ENCODE measurements around the gene UBE2R2.
"Not testable (repeated sequence)": the region's sequence is repeated elsewhere in the genome, so short reads cannot be mapped to it uniquely, and the experiment has no call there.

The UBE2R2 gene

GRCh38 chr9:33798545-33798944, 18.4 kb upstream of the UBE2R2 start:
- no peak for DNase-seq
- intact Hi-C loops (cut with DNase I), result no loop called here

- no peak for DNase-seq
- intact Hi-C loops (cut with DNase I), result no loop called here
Measured at GRCh38 chr9:33799928-33800704, 16.8 kb upstream of the UBE2R2 start.

DNA sequence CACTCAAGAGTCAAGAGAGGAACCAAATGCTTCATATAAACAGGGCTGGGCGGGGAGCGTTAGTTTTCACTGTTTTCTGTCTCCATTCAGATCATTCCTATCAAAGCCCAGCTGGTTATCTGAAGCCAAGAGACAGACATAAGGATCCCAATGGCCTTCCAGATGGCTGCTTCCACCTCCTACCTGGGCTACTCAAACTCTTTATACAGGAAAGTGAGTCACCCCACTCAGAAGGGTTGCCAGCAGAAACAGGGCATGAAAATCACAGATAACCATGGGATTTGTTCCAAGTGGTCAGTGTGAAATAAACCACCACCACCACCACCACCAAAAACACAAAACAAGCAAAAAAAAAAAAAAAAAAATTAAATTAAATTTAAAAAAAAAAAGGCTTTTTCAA, 16.1 kb upstream of the UBE2R2 start:
- intact Hi-C loops (cut with DNase I), result no loop called here
- DNase-seq, result no peak

DNA sequence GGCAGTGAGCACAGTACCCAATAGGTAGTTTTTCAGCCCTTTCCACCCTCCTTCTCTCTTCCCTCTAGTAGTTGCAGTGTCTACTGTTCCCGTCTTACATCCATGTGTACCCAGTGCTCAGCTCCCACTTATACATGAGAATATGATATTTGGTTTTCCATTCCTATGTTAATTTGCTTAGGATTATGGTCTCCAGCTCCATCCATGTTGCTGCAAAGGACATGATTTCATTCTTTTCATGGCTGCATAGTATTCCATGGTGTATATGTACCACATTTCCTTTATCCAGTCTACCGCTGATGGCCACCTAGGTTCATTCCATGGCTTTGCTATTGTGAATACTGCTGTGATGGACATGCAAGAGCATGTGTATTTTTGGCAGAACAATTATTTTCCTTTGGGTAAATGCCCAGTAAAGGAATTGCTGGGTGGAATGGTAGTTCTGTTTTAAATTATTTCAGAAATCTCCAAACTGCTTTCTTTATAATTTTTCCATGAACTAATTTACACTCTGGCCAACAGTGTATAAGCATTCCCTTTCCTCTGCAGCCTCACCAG, 14.9 kb upstream of the UBE2R2 start:
- DNase-seq; intact Hi-C loops (cut with DNase I): not testable (repeated sequence)

DNA sequence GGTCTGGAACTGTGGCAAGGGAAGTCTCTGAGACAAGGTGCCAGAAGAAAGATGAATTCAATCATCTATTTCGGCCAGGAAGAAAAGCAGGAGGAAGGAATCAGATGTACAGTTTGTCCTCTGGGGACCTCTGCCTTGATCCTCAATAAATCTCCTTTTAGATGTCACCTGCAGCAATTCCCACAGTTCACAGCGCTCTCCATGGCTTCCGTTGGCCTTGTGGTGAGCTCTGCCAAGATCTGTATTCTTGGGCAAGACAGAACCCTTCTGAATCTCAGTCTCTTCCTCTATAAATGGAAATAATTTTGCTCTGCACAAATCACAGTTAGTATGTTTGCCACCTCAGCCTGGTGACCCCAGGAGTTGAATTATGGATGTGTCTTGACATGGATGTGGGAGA, 12.8 kb upstream of the UBE2R2 start:
- DNase-seq; intact Hi-C loops (cut with DNase I): not testable (repeated sequence)

DNA sequence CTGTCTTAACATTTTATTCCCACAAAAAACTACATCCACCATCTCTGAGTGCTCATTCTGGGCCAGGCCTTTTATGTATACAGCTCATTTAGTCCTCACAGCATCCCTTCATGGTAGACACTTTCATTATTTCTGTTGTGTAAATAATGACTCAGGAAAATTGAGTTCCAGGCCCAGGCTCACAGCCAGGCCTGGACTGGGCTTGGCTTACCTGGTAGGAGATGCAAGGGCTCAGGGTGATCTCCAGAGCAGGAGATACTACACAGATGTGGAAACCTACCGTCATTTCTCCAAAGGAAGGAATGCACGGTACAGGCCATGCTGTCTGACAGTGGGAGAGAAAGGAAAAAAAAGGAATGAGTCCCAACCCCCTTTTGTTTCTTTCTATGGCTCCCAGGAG, 9.8 kb upstream of the UBE2R2 start:
- intact Hi-C loops (cut with DNase I); DNase-seq: not testable (repeated sequence)

DNA sequence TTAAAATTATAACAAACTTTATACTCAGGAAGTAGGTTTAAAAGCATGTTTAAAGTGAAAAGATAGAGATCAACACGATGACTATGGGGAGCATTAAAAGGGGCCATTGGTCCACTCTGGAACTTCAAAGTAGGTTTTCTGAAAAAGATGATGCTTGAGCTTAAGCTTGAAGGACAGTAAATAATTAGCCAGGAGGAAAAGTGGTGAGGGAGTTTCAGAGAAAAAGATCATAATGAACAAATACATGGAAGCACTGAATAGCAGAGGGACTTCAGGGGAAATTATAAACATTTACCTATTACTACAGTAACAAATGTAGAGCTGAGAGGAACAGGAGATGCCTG, 8.0 kb upstream of the UBE2R2 start:
- intact Hi-C loops (cut with DNase I); DNase-seq: not testable (repeated sequence)

GRCh38 chr9:33809506-33809905, 7.5 kb upstream of the UBE2R2 start:
- no peak for DNase-seq
- intact Hi-C loops (cut with DNase I), result no loop called here

DNA sequence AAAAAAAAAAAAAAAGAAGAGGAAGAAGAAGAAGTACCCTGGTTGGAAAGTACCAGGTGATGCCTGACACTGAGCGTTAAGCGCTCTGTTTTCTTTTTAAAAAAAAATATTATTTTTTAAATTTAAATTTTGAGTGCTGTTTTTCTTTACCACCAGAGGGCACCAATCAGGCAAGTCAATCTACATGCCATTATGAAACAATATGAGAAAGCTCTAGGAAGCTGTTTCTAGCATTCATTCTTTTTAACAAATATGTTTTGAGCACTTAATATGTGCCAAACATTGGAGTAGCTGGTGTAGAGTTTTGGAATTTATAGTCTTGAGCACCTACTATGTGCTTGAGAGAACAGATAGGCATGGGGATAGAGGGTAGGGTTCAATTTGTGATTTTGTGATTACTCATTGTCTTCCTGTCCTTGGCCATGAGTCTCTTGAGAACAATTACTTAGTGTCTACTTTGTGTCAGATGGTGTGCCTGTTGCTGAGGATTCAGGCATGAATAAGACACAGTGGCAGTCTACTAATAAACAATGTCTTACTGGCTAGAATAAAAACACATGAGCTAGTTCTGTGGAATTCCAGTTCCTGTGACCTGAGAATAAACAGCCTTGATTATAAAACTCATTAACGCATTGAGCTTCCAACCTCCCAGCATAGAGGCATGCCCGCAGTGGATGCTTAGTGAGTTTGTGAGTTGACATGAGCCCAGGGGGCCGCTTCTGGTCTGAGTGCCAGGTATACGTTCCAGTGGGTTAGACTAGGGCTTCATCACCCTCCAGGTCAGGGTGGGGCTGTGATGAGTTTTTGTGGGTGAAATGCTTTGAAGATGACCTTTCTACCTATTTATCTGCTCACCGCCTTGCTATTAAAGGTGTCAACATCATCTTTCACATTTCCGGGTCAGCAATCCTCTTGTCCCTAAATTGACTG, 3.0 kb upstream of the UBE2R2 start:
- intact Hi-C loops (cut with DNase I), result loop anchor here (1.0 to 10.0 kb wide), 3 partner anchors 38 to 231 kb away; partner anchors contain the start of gene UBAP2
- DNase-seq, result no peak

GRCh38 chr9:33815781-33816180, 1.2 kb upstream of the UBE2R2 start:
- DNase-seq, result no peak
- intact Hi-C loops (cut with DNase I), result loop anchor here (10.0 kb wide), 2 partner anchors 109 to 229 kb away; partner anchors contain the start of gene UBAP2

- DNase-seq, result peak in 8 of 10 donors; percentile 16 to 87 (median 40)
- intact Hi-C loops (cut with DNase I), result loop anchor here (10.0 kb wide), 2 partner anchors 107 to 227 kb away; partner anchors contain the start of gene UBAP2
Measured at GRCh38 chr9:33817327-33818166, 587 bp downstream of the UBE2R2 start.

- intact Hi-C loops (cut with DNase I), result loop anchor here (10.0 kb wide), 2 partner anchors 106 to 226 kb away; partner anchors contain the start of gene UBAP2
Measured at GRCh38 chr9:33818167-33818846, 1.3 kb downstream of the UBE2R2 start.

DNA sequence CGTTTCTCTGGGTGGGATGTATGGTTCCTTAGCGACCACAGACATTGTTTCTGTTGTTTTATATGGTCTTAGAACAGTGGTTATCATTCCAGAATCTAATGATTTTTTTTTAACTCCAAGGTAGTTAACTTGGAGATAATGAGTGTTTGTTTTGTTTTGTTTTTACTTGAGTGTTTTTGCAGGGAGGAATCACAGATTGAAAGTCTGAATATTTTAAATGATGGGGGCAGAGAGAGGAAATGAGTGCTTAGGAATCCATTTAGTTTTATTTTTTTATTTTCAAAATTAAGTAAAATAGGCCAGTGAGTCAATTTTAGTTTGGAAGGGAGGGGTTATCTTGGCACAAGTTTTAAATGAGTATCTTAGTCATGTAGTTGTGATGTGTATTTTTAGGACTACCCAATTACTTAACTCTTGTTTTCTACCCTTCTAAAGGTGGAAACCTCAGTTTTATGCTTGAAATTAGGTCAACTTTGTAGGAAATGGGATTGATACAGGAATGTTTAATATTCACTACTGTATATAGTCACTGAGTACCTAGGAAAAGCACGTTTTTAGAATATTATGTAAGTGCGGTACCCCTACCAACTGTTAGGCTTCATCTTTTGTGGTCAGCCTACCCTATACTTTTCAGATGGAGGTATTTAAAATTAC, 2.0 kb downstream of the UBE2R2 start:
- DNase-seq, result no peak
- intact Hi-C loops (cut with DNase I), result loop anchor here (10.0 kb wide), 2 partner anchors 106 to 226 kb away; partner anchors contain the start of gene UBAP2

More at GRCh38 chr9:33818167-33818846, 1.3 kb downstream of the UBE2R2 start:
- DNase-seq, result no peak

- DNase-seq, result no peak
- intact Hi-C loops (cut with DNase I), result no loop called here
Measured at GRCh38 chr9:33820231-33820745, 3.3 kb downstream of the UBE2R2 start.

DNA sequence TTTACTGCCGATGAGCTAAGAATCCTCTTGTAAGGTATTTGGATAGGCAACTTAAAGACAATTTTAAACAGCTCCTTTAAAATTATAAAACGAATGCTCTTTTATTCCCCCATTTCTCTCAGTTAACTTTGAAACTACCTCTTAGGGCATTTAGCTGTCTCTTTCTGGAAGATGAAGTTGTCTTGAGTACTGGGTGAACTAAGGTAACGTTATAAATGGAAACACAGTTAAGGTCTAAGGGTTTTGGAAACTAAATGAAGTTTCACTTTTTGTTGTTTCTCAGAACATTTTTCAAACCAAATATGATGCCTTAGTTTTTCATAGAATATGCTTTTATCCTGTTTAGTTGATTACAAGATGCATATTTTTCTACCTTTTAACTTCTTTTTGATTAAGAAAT, 6.8 kb downstream of the UBE2R2 start:
- DNase-seq, result no peak
- intact Hi-C loops (cut with DNase I), result no loop called here

DNA sequence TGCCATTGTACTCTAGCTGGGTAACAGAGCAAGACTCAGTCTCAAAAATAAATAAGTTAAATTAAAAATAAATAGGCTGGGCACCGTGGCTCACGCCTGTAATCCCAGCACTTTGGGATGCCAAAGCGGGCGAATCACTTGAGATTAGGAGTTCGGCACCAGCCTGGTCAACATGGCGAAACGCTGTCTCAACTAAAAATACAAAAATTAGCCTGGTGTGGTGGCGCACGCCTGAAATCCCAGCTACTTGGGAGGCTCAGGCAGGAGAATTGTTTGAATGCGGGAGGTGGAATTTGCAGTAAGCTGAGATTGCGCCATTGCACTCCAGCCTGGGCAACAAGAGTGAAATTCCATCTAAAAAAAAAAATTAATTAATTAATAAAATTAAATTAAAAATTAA, 10.3 kb downstream of the UBE2R2 start:
- DNase-seq; intact Hi-C loops (cut with DNase I): not testable (repeated sequence)

DNA sequence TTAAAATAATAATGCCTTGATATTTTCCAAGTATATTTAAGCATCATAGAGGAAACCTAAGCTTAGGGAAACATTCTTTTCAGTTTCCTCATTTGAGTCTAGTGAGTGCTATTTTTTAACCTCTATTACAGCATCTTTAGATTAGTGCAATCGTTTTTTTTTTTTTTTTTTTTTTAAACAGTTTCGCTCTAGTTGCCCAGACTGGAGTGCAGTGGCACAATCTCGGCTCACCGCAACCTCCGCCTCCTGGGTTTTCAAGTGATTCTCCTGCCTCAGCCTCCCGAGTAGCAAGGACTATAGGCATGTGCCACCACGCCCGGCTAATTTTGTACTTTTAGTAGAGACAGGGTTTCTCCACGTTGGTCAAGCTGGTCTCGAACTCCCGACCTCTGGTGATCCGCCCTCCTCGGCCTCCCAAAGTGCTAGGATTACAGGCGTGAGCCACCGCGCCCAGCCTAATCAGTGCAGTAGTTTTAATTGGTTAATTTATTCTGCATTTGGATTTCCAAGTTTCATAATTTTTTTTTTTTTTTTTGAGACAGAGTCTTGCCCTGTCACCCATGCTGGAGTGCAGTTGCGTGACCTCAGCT, 12.8 kb downstream of the UBE2R2 start:
- intact Hi-C loops (cut with DNase I), result not testable (repeated sequence)
- peak in 1 of 10 donors; percentile 35 for DNase-seq

- DNase-seq, result no peak
- intact Hi-C loops (cut with DNase I), result no loop called here
Measured at GRCh38 chr9:33835625-33836260, 18.8 kb downstream of the UBE2R2 start.

Data from posterior cingulate gyrus (tissue), 11 donors.